GM18907 (cell line): Measurements from ENCODE around the gene CABP7.

Experiments
- ATAC-seq: cut with Tn5 transposase; IDR thresholded peaks from one replicate; pipeline ENCODE4 v1.9.1; 2021; ENCODE audit warnings: mild to moderate bottlenecking, moderate library complexity; ENCODE audit not compliant: unreplicated experiment

CABP7 gene

GRCh38 chr22:29719899-29720645 lies at the start of gene CABP7:
CABP7 (plus strand) TSS chr22:29720003; CDS start chr22:29720425, 422 bp downstream.
- ATAC-seq: no peak

- ATAC-seq: no peak
Measured at GRCh38 chr22:29670626-29671025, 49.2 kb upstream of the CABP7 start.

GRCh38 chr22:29673361-29674066 lies 46.3 kb upstream of the CABP7 start:
- ATAC-seq: no peak

- no peak for ATAC-seq
Measured at GRCh38 chr22:29674121-29674520, 45.7 kb upstream of the CABP7 start.

- ATAC-seq: no peak
Measured at GRCh38 chr22:29679316-29679715, 40.5 kb upstream of the CABP7 start.

- no peak for ATAC-seq
Measured at GRCh38 chr22:29683536-29683935, 36.3 kb upstream of the CABP7 start.

GRCh38 chr22:29684244-29684643 lies 35.6 kb upstream of the CABP7 start:
- ATAC-seq: no peak

- ATAC-seq: no peak
Measured at GRCh38 chr22:29689206-29689879, 30.5 kb upstream of the CABP7 start.

- ATAC-seq: no peak
Measured at GRCh38 chr22:29689880-29690213, 30.0 kb upstream of the CABP7 start.

GRCh38 chr22:29690476-29690875 lies 29.3 kb upstream of the CABP7 start:
- no peak for ATAC-seq

- ATAC-seq: no peak
Measured at GRCh38 chr22:29691636-29692326, 28.0 kb upstream of the CABP7 start.

- ATAC-seq: no peak
Measured at GRCh38 chr22:29692327-29692640, 27.5 kb upstream of the CABP7 start.

GRCh38 chr22:29693161-29693560 lies 26.6 kb upstream of the CABP7 start:
- no peak for ATAC-seq

- ATAC-seq: no peak
Measured at GRCh38 chr22:29693671-29694070, 26.1 kb upstream of the CABP7 start.

GRCh38 chr22:29695129-29695926 lies 24.5 kb upstream of the CABP7 start:
- ATAC-seq: no peak

- no peak for ATAC-seq
Measured at GRCh38 chr22:29697853-29698598, 21.8 kb upstream of the CABP7 start.

GRCh38 chr22:29700206-29700899 lies 19.4 kb upstream of the CABP7 start:
- no peak for ATAC-seq

- ATAC-seq: no peak
Measured at GRCh38 chr22:29700900-29701154, 19.0 kb upstream of the CABP7 start.

GRCh38 chr22:29701155-29701999 lies 18.4 kb upstream of the CABP7 start:
- no peak for ATAC-seq
